ENCODE results near the gene NTMT2. TPM values are rescaled to one million over a fixed set of nuclear protein-coding genes. Genes with fewer than 3 reads are reported as not detected.
"Not testable (repeated sequence)": the region's sequence is repeated elsewhere in the genome, so short reads cannot be mapped to it uniquely, and the experiment has no call there.

The NTMT2 gene
- total RNA-seq, 2 donors from 2014 or later, result not detected

DNA sequence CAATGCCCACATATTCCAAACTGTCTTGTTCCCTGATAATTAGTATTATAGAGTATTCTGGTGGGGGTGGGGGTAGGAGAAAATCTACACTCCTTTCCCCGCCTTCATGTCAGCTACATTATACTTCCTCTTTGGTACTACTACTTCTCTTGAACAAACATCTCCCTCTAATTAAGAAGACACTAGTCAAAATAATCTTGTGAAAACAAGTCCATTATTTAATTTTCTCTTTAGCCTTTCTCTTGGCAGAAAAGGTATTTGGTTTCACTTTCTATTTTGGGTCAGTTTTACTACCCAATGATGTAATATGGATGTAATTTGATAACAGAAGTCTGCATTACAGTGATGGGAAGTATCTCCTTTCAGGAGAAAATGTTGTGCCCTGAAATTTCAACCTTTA is 22.5 kb downstream of the NTMT2 start:
- Mint-ChIP-seq H3K27ac (no peak overlapping the region), H3K36me3 (ENCODE audit: low read depth) (peaks cover 3% of the 10 kb centered on the region), H3K4me1 (no peaks in the 10 kb centered on the region), H3K4me3 (peak overlapping the region; percentile 28), H3K27me3 (no peaks in the 10 kb centered on the region)
- H3K9me3 ChIP-seq (ENCODE audit: control insufficient read depth, low read length, poor library complexity, severe bottlenecking), result no peaks in the 10 kb centered on the region
- ATAC-seq (no peak), DNase-seq (no peak)

GRCh38 chr1:170170513-170170912 is 24.8 kb downstream of the NTMT2 start:
- not testable (repeated sequence) for DNase-seq; H3K4me3 Mint-ChIP-seq; H3K27ac Mint-ChIP-seq; ATAC-seq; H3K36me3 Mint-ChIP-seq (ENCODE audit: low read depth); H3K27me3 Mint-ChIP-seq; H3K9me3 ChIP-seq (ENCODE audit: control insufficient read depth, low read length, poor library complexity, severe bottlenecking); H3K4me1 Mint-ChIP-seq

- H3K9me3 ChIP-seq (ENCODE audit: control insufficient read depth, low read length, poor library complexity, severe bottlenecking), result no peaks in the 10 kb centered on the region
- H3K4me1 Mint-ChIP-seq, result no peaks in the 10 kb centered on the region
- no peaks in the 10 kb centered on the region for H3K27me3 Mint-ChIP-seq
- no peak for ATAC-seq
- no peak overlapping the region for H3K27ac Mint-ChIP-seq
- H3K4me3 Mint-ChIP-seq, result no peak overlapping the region
- H3K36me3 Mint-ChIP-seq (ENCODE audit: low read depth), result peaks cover 3% of the 10 kb centered on the region
- DNase-seq, result no peak
Observed at GRCh38 chr1:170174395-170174794, 28.6 kb downstream of the NTMT2 start.

GRCh38 chr1:170175041-170175440 is 29.3 kb downstream of the NTMT2 start:
- no peak for DNase-seq
- no peaks in the 10 kb centered on the region for H3K9me3 ChIP-seq (ENCODE audit: control insufficient read depth, low read length, poor library complexity, severe bottlenecking)
- no peak overlapping the region for H3K27ac Mint-ChIP-seq
- peaks cover 3% of the 10 kb centered on the region for H3K36me3 Mint-ChIP-seq (ENCODE audit: low read depth)
- no peak for ATAC-seq
- H3K4me1 Mint-ChIP-seq, result no peaks in the 10 kb centered on the region
- no peak overlapping the region for H3K4me3 Mint-ChIP-seq
- no peaks in the 10 kb centered on the region for H3K27me3 Mint-ChIP-seq

GRCh38 chr1:170175484-170175883 is 29.7 kb downstream of the NTMT2 start:
- Mint-ChIP-seq H3K27me3 (no peaks in the 10 kb centered on the region), H3K4me3 (no peak overlapping the region), H3K36me3 (ENCODE audit: low read depth) (peaks cover 3% of the 10 kb centered on the region), H3K4me1 (no peaks in the 10 kb centered on the region), H3K27ac (no peak overlapping the region)
- ATAC-seq (no peak), DNase-seq (no peak)
- H3K9me3 ChIP-seq (ENCODE audit: control insufficient read depth, low read length, poor library complexity, severe bottlenecking), result no peaks in the 10 kb centered on the region

DNA sequence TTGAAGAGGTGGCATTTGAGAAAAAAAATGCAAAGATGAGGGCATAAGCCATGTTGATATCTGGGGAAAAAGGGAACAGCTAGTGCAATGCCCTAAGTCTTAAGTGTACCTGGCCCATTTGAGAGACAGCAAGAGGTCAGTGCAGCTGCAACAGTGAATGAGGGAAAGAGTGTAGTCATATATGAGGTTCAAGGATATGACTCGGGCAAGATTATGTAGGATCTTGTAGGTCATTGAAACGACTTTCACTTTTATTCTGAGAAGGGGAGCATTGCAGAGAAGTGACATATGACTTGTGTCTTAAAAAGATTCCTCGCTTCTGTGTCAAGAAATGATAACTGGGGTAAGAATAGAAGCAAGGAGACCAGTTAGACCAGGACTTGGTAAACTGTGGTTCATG is 31.0 kb downstream of the NTMT2 start:
- no peaks in the 10 kb centered on the region for H3K9me3 ChIP-seq (ENCODE audit: control insufficient read depth, low read length, poor library complexity, severe bottlenecking)
- Mint-ChIP-seq H3K4me1 (no peaks in the 10 kb centered on the region), H3K27me3 (no peaks in the 10 kb centered on the region), H3K27ac (no peak overlapping the region), H3K36me3 (ENCODE audit: low read depth) (no peaks in the 10 kb centered on the region), H3K4me3 (no peak overlapping the region)
- ATAC-seq (no peak), DNase-seq (no peak)

DNA sequence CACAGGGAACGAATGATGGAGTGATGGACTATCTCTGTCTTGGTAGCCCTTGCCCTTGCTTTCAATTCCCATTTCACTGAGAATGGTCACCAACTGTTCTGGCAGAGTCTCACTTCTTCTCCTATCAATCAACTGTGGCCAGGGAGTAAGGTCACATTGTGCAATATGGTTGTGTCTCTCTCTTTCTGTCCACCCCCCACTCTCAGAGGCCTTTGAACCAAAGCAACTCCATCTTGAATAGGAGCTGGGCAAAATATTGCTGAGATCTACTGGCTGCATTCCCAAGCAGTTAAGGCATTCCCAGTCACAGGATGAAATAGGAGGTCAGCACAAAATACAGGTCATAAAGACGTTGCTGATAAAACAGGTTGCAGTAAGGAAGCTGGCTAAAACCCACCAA is 36.7 kb downstream of the NTMT2 start:
- Mint-ChIP-seq H3K4me1 (no peaks in the 10 kb centered on the region), H3K36me3 (ENCODE audit: low read depth) (no peaks in the 10 kb centered on the region), H3K27ac (no peak overlapping the region), H3K4me3 (no peak overlapping the region), H3K27me3 (no peaks in the 10 kb centered on the region)
- ATAC-seq (no peak), DNase-seq (no peak)
- H3K9me3 ChIP-seq (ENCODE audit: control insufficient read depth, low read length, poor library complexity, severe bottlenecking), result no peaks in the 10 kb centered on the region

- no peaks in the 10 kb centered on the region for H3K36me3 Mint-ChIP-seq (ENCODE audit: low read depth)
- H3K27ac Mint-ChIP-seq, result no peak overlapping the region
Observed at GRCh38 chr1:170192546-170192945, 46.8 kb downstream of the NTMT2 start.

GRCh38 chr1:170194451-170194850 is 48.7 kb downstream of the NTMT2 start:
- Mint-ChIP-seq H3K27ac (no peak overlapping the region), H3K4me3 (no peak overlapping the region), H3K27me3 (peaks cover 12% of the 10 kb centered on the region), H3K4me1 (no peaks in the 10 kb centered on the region), H3K36me3 (ENCODE audit: low read depth) (no peaks in the 10 kb centered on the region)
- DNase-seq (no peak), ATAC-seq (no peak)
- no peaks in the 10 kb centered on the region for H3K9me3 ChIP-seq (ENCODE audit: control insufficient read depth, low read length, poor library complexity, severe bottlenecking)

More at GRCh38 chr1:170192546-170192945, 46.8 kb downstream of the NTMT2 start:
- DNase-seq (no peak), ATAC-seq (no peak)
- no peaks in the 10 kb centered on the region for H3K4me1 Mint-ChIP-seq
- H3K4me3 Mint-ChIP-seq, result no peak overlapping the region
- H3K9me3 ChIP-seq (ENCODE audit: control insufficient read depth, low read length, poor library complexity, severe bottlenecking), result no peaks in the 10 kb centered on the region
- H3K27me3 Mint-ChIP-seq, result peaks cover 5% of the 10 kb centered on the region

- DNase-seq (no peak), ATAC-seq (no peak)
- H3K27ac Mint-ChIP-seq, result no peak overlapping the region
- no peaks in the 10 kb centered on the region for H3K36me3 Mint-ChIP-seq (ENCODE audit: low read depth)
- H3K4me3 Mint-ChIP-seq, result no peak overlapping the region
- no peaks in the 10 kb centered on the region for H3K9me3 ChIP-seq (ENCODE audit: control insufficient read depth, low read length, poor library complexity, severe bottlenecking)
- peaks cover 17% of the 10 kb centered on the region for H3K27me3 Mint-ChIP-seq
- no peaks in the 10 kb centered on the region for H3K4me1 Mint-ChIP-seq
Observed at GRCh38 chr1:170196490-170197236, 50.9 kb downstream of the NTMT2 start.

DNA sequence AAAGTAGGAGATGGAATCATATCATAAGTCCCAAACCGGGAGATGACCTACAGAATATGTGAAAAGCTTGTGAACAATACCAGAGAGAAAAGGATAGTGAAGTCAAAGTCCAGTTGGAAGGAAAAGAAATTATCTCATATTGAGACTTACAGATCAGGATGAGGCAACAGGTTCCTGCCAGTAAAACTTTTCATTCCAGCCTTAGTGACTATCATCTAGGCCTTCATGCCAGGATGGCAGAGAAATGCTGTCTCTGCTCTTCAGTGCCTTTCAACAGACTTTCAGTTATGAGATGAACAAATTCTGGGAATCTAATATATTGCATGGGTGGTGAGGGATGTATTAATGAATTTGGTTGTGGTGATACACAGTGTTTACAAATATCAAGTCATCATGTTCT is 52.3 kb downstream of the NTMT2 start:
- ATAC-seq (no peak), DNase-seq (no peak)
- no peaks in the 10 kb centered on the region for H3K9me3 ChIP-seq (ENCODE audit: control insufficient read depth, low read length, poor library complexity, severe bottlenecking)
- no peak overlapping the region for H3K27ac Mint-ChIP-seq
- no peak overlapping the region for H3K4me3 Mint-ChIP-seq
- H3K36me3 Mint-ChIP-seq (ENCODE audit: low read depth), result no peaks in the 10 kb centered on the region
- H3K4me1 Mint-ChIP-seq, result no peaks in the 10 kb centered on the region
- peaks cover 17% of the 10 kb centered on the region for H3K27me3 Mint-ChIP-seq

- no peak overlapping the region for H3K4me3 Mint-ChIP-seq
- no peak for ATAC-seq
- no peaks in the 10 kb centered on the region for H3K9me3 ChIP-seq (ENCODE audit: control insufficient read depth, low read length, poor library complexity, severe bottlenecking)
- H3K27ac Mint-ChIP-seq, result no peak overlapping the region
- H3K4me1 Mint-ChIP-seq, result no peaks in the 10 kb centered on the region
- H3K36me3 Mint-ChIP-seq (ENCODE audit: low read depth), result no peaks in the 10 kb centered on the region
- peaks cover 17% of the 10 kb centered on the region for H3K27me3 Mint-ChIP-seq
- DNase-seq, result no peak
Observed at GRCh38 chr1:170198584-170198983, 52.8 kb downstream of the NTMT2 start.

GRCh38 chr1:170200161-170200560 is 54.4 kb downstream of the NTMT2 start:
- DNase-seq (no peak), ATAC-seq (no peak)

GRCh38 chr1:170200621-170201397 is 55.0 kb downstream of the NTMT2 start:
- ATAC-seq, result no peak
- H3K9me3 ChIP-seq (ENCODE audit: control insufficient read depth, low read length, poor library complexity, severe bottlenecking), result no peaks in the 10 kb centered on the region
- peaks cover 12% of the 10 kb centered on the region for H3K27me3 Mint-ChIP-seq
- H3K4me1 Mint-ChIP-seq, result no peaks in the 10 kb centered on the region
- no peak overlapping the region for H3K27ac Mint-ChIP-seq
- no peak for DNase-seq
- H3K4me3 Mint-ChIP-seq, result no peak overlapping the region
- no peaks in the 10 kb centered on the region for H3K36me3 Mint-ChIP-seq (ENCODE audit: low read depth)

More at GRCh38 chr1:170200161-170200560, 54.4 kb downstream of the NTMT2 start:
- H3K36me3 Mint-ChIP-seq (ENCODE audit: low read depth), result no peaks in the 10 kb centered on the region
- no peaks in the 10 kb centered on the region for H3K4me1 Mint-ChIP-seq
- no peak overlapping the region for H3K27ac Mint-ChIP-seq
- H3K4me3 Mint-ChIP-seq, result no peak overlapping the region
- no peaks in the 10 kb centered on the region for H3K9me3 ChIP-seq (ENCODE audit: control insufficient read depth, low read length, poor library complexity, severe bottlenecking)
- H3K27me3 Mint-ChIP-seq, result peaks cover 13% of the 10 kb centered on the region
